ENCODE results near the gene VDAC1. TPM values are rescaled to one million over a fixed set of nuclear protein-coding genes. Genes with fewer than 3 reads are reported as not detected.
A peak's percentile ranks its signal among the peaks of the same experiment; 100 is the strongest.
"Not testable (repeated sequence)": the region's sequence is repeated elsewhere in the genome, so short reads cannot be mapped to it uniquely, and the experiment has no call there.

VDAC1 gene
- total and polyA plus RNA-seq, 3 experiments from 2014 or later = 92.8 to 422 (median 409) TPM

GRCh38 chr5:133978943-133979342 is 25.8 kb downstream of the VDAC1 start:
- Mint-ChIP-seq H3K4me3 (no peak overlapping the region), H3K27ac (no peak overlapping the region), H3K4me1 (peaks cover 0 to 9% (median 5%) of the 10 kb centered on the region in 3 donors), H3K27me3 (no peaks in the 10 kb centered on the region), H3K9me3 (no peaks in the 10 kb centered on the region), H3K36me3 (peaks cover 0 to 72% (median 8%) of the 10 kb centered on the region in 3 donors)
- H3K9me3 ChIP-seq (ENCODE audit: low read length) = no peaks in the 10 kb centered on the region
- H3K4me1 ChIP-seq (ENCODE audit: insufficient read depth, low read length) = no peaks in the 10 kb centered on the region
- H3K27ac ChIP-seq (ENCODE audit: low read depth, low read length) = no peak overlapping the region
- POLR2A ChIA-PET = interaction anchor here (0.7 kb wide), 1 partner anchor 24 kb away, joined by 6 read pairs; no protein-coding TSS in a partner anchor
- no peak overlapping the region for H3K4me3 ChIP-seq (ENCODE audit: low read length)
- no peaks in the 10 kb centered on the region for H3K27me3 ChIP-seq (ENCODE audit: insufficient read depth, low read length, poor library complexity, severe bottlenecking)
- H3K36me3 ChIP-seq (ENCODE audit: insufficient read depth, low read length) = peaks cover 8% of the 10 kb centered on the region
- no peak for DNase-seq
- CTCF ChIA-PET = interaction anchor here (0.7 to 1.7 kb wide), 6 partner anchors 9 to 433 kb away, joined by 3 to 6 read pairs (median 4); partner anchors contain the start of gene CDKN2AIPNL

GRCh38 chr5:133977858-133978257 is 26.9 kb downstream of the VDAC1 start:
- peaks cover 0 to 9% (median 5%) of the 10 kb centered on the region in 3 donors for H3K4me1 Mint-ChIP-seq
- peaks cover 0 to 76% (median 8%) of the 10 kb centered on the region in 3 donors for H3K36me3 Mint-ChIP-seq
- Histone ChIP-seq H3K27ac (ENCODE audit: low read depth, low read length) (no peak overlapping the region), H3K4me3 (ENCODE audit: low read length) (no peak overlapping the region), H3K36me3 (ENCODE audit: insufficient read depth, low read length) (peaks cover 9% of the 10 kb centered on the region), H3K9me3 (ENCODE audit: low read length) (no peaks in the 10 kb centered on the region), H3K4me1 (ENCODE audit: insufficient read depth, low read length) (no peaks in the 10 kb centered on the region), H3K27me3 (ENCODE audit: insufficient read depth, low read length, poor library complexity, severe bottlenecking) (no peaks in the 10 kb centered on the region)
- H3K27me3 Mint-ChIP-seq = no peaks in the 10 kb centered on the region
- H3K9me3 Mint-ChIP-seq = no peaks in the 10 kb centered on the region
- H3K27ac Mint-ChIP-seq = peak overlapping the region in 3 of 8 donors; percentile 19 to 61 (median 36)
- ChIA-PET POLR2A (interaction anchor here (0.7 kb wide), 1 partner anchor 152 kb away, joined by 3 read pairs; no protein-coding TSS in a partner anchor), CTCF (interaction anchor here (1.0 kb wide), 1 partner anchor 13 kb away, joined by 3 read pairs; no protein-coding TSS in a partner anchor)
- DNase-seq = no peak
- no peak overlapping the region for H3K4me3 Mint-ChIP-seq

GRCh38 chr5:133977161-133977787 is 27.5 kb downstream of the VDAC1 start:
- Histone ChIP-seq H3K27me3 (ENCODE audit: insufficient read depth, low read length, poor library complexity, severe bottlenecking) (no peaks in the 10 kb centered on the region), H3K9me3 (ENCODE audit: low read length) (no peaks in the 10 kb centered on the region), H3K4me3 (ENCODE audit: low read length) (no peak overlapping the region), H3K4me1 (ENCODE audit: insufficient read depth, low read length) (no peaks in the 10 kb centered on the region), H3K36me3 (ENCODE audit: insufficient read depth, low read length) (peaks cover 9% of the 10 kb centered on the region), H3K27ac (ENCODE audit: low read depth, low read length) (no peak overlapping the region)
- ChIA-PET CTCF (interaction anchor here (0.9 to 1.0 kb wide), 2 partner anchors 9 to 13 kb away, joined by 3 read pairs; no protein-coding TSS in a partner anchor), POLR2A (no interaction called here)
- Mint-ChIP-seq H3K27me3 (no peaks in the 10 kb centered on the region), H3K27ac (peak overlapping the region in 3 of 8 donors; percentile 12 to 63 (median 47)), H3K36me3 (peaks cover 0 to 78% (median 8%) of the 10 kb centered on the region in 3 donors), H3K9me3 (no peaks in the 10 kb centered on the region), H3K4me1 (peaks cover 0 to 9% (median 5%) of the 10 kb centered on the region in 3 donors), H3K4me3 (no peak overlapping the region)
- no peak for DNase-seq

DNA sequence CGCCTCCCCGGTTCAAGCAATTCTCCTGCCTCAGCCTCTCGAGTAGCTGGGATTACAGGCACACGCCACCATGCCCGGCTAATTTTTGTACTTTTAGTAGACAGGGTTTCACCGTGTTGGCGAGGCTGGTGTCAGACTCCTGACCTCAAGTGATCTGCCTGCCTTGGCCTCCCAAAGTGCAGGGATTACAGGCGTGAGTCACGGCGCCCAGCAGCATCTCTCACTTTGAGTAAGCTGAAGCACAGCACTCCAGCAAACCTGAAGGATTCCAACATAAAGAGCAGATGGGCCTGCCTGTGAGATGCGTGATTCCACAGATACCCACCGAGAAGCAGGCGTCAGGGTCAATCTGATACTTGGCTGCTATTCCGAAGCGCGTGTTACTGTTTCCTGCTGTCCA is 29.2 kb downstream of the VDAC1 start:
- H3K36me3 Mint-ChIP-seq = peaks cover 0 to 75% (median 4%) of the 10 kb centered on the region in 3 donors
- H3K4me3 Mint-ChIP-seq; H3K27me3 Mint-ChIP-seq; DNase-seq; CTCF ChIA-PET; H3K4me3 ChIP-seq (ENCODE audit: low read length); H3K4me1 Mint-ChIP-seq; H3K4me1 ChIP-seq (ENCODE audit: insufficient read depth, low read length); H3K9me3 ChIP-seq (ENCODE audit: low read length); H3K36me3 ChIP-seq (ENCODE audit: insufficient read depth, low read length); H3K27ac ChIP-seq (ENCODE audit: low read depth, low read length); H3K27me3 ChIP-seq (ENCODE audit: insufficient read depth, low read length, poor library complexity, severe bottlenecking); H3K9me3 Mint-ChIP-seq: not testable (repeated sequence)
- H3K27ac Mint-ChIP-seq = peak overlapping the region in 1 of 8 donors; percentile 80
- POLR2A ChIA-PET = interaction anchor here (0.7 kb wide), 1 partner anchor 105 kb away, joined by 5 read pairs; no protein-coding TSS in a partner anchor

DNA sequence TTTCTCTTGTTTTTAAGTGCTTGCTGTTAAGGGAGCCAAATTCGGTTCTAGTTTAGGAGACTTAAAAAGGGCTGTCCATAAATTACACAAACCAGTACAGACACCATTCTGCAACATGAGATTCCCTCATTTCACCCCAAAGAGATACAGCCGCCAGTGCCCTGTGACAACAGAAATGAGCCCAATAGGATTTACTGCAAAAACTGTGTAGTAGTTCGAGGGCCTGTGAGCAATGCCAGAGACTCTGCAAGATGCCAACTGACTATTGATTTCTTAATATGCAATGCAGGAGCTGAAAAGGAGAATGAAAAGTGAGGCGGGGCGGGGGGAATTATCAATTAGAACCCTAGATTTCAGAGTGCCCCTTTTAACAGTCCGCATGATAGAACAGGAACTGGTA is 30.6 kb downstream of the VDAC1 start:
- no peak overlapping the region for H3K4me3 ChIP-seq (ENCODE audit: low read length)
- peaks cover 9% of the 10 kb centered on the region for H3K36me3 ChIP-seq (ENCODE audit: insufficient read depth, low read length)
- H3K27ac ChIP-seq (ENCODE audit: low read depth, low read length) = no peak overlapping the region
- Mint-ChIP-seq H3K36me3 (peaks cover 0 to 69% (median 4%) of the 10 kb centered on the region in 3 donors), H3K27me3 (no peaks in the 10 kb centered on the region), H3K4me1 (peaks cover 9 to 12% (median 11%) of the 10 kb centered on the region in 3 donors), H3K27ac (peak overlapping the region in 3 of 8 donors; percentile 6 to 69 (median 14)), H3K9me3 (no peaks in the 10 kb centered on the region), H3K4me3 (no peak overlapping the region)
- no peaks in the 10 kb centered on the region for H3K9me3 ChIP-seq (ENCODE audit: low read length)
- H3K27me3 ChIP-seq (ENCODE audit: insufficient read depth, low read length, poor library complexity, severe bottlenecking) = no peaks in the 10 kb centered on the region
- ChIA-PET CTCF (no interaction called here), POLR2A (no interaction called here)
- DNase-seq = no peak
- peaks cover 9% of the 10 kb centered on the region for H3K4me1 ChIP-seq (ENCODE audit: insufficient read depth, low read length)

DNA sequence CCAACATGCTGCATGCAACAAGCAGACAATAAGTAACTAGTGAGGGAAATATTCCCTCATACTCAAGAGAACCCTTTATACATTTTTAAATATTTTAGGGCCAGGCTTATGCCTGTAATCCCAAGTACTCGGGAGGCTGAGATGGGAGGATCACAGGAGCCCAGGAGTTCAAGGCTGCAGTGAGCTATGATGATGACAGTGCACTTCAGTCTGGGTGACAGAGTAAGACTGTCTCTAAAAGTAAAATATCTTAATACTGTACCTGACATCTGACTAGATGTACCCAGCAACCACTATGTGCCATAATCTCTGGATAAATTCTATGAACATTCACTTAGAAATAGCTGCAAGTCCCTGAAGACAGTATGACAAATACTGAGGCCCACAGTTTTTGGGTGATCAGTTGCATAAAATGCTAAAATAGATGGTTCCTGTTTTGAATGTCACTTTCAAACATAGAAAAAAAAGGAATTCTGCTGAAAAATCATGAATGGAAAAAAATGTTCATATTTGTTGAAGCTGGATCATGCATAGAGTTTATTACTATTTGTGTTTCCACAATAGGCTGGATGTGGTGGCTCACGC is 34.4 kb downstream of the VDAC1 start:
- Histone ChIP-seq H3K9me3 (ENCODE audit: low read length) (no peaks in the 10 kb centered on the region), H3K36me3 (ENCODE audit: insufficient read depth, low read length) (peaks cover 5% of the 10 kb centered on the region), H3K27ac (ENCODE audit: low read depth, low read length) (no peak overlapping the region), H3K4me1 (ENCODE audit: insufficient read depth, low read length) (peaks cover 20% of the 10 kb centered on the region), H3K27me3 (ENCODE audit: insufficient read depth, low read length, poor library complexity, severe bottlenecking) (no peaks in the 10 kb centered on the region), H3K4me3 (ENCODE audit: low read length) (no peak overlapping the region)
- no peak for DNase-seq
- CTCF ChIA-PET = no interaction called here
- peak overlapping the region in 6 of 7 donors; percentile 95 to 98 (median 97) for H3K4me3 Mint-ChIP-seq
- peak overlapping the region; percentile 22 to 100 (median 98) for H3K27ac Mint-ChIP-seq
- H3K9me3 Mint-ChIP-seq = no peaks in the 10 kb centered on the region
- peaks cover 31 to 44% (median 44%) of the 10 kb centered on the region in 3 donors for H3K4me1 Mint-ChIP-seq
- H3K27me3 Mint-ChIP-seq = no peaks in the 10 kb centered on the region
- POLR2A ChIA-PET = interaction anchor here (1.2 kb wide), 1 partner anchor 30 kb away, joined by 3 read pairs; no protein-coding TSS in a partner anchor
- peaks cover 0 to 56% (median 4%) of the 10 kb centered on the region in 3 donors for H3K36me3 Mint-ChIP-seq

DNA sequence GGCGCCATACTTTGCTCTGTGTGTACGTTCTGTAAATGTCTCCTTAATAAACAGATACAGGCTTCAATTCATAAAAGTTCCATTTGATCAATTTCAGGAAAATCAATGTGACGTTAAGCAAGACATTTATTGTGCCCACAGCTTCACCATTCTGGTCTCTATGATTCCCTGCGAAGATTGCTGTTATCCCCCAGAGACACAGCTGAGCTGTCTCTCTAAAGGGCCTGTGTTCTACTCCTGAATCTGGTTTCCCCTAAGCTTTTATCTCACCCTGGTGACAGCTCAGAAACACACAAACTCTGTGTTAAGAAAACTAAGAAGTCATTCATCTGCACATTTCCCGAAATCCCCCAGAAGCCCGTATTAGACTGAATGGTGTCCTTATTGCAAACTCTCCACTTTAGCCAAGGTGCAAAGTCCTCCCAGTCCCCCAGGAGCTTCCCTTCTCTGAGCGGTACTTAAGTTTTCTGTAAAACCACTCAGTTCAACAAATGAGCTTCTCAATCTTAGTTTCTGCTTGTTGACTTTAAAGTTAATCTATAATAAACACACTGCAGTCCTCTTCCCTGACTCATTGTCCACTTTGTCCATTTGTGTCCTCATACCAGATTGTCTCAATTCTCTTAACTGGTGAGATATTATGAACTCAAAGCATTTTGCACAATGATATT is 35.0 kb downstream of the VDAC1 start:
- H3K9me3 Mint-ChIP-seq = no peaks in the 10 kb centered on the region
- H3K4me3 ChIP-seq (ENCODE audit: low read length) = no peak overlapping the region
- peaks cover 20% of the 10 kb centered on the region for H3K4me1 ChIP-seq (ENCODE audit: insufficient read depth, low read length)
- peaks cover 36 to 50% (median 50%) of the 10 kb centered on the region in 3 donors for H3K4me1 Mint-ChIP-seq
- H3K36me3 ChIP-seq (ENCODE audit: insufficient read depth, low read length) = peaks cover 5% of the 10 kb centered on the region
- no peaks in the 10 kb centered on the region for H3K27me3 ChIP-seq (ENCODE audit: insufficient read depth, low read length, poor library complexity, severe bottlenecking)
- CTCF ChIA-PET = interaction anchor here (1.2 to 1.6 kb wide), 3 partner anchors 9 to 70 kb away, joined by 3 to 5 read pairs (median 4); no protein-coding TSS in a partner anchor
- POLR2A ChIA-PET = interaction anchor here (1.0 to 1.2 kb wide), 2 partner anchors 30 to 36 kb away, joined by 3 read pairs; no protein-coding TSS in a partner anchor
- peaks cover 0 to 52% (median 4%) of the 10 kb centered on the region in 3 donors for H3K36me3 Mint-ChIP-seq
- H3K27ac ChIP-seq (ENCODE audit: low read depth, low read length) = no peak overlapping the region
- no peaks in the 10 kb centered on the region for H3K9me3 ChIP-seq (ENCODE audit: low read length)
- DNase-seq = no peak
- H3K27me3 Mint-ChIP-seq = no peaks in the 10 kb centered on the region
- peak overlapping the region; percentile 97 to 100 (median 98) for H3K27ac Mint-ChIP-seq
- H3K4me3 Mint-ChIP-seq = peak overlapping the region; percentile 94 to 98 (median 97)
